Activated CD4-positive, alpha-beta T cell treated with anti-CD3 and anti-CD28 coated beads, Interleukin-10, Interleukin-2, amounts not matched to agents 100 ng/mL and 50 ng/mL, durations not matched to agents 16 hours and 8 hours (primary cell): Measurements from ENCODE around the gene EPC1.
"Not testable (repeated sequence)": the region's sequence is repeated elsewhere in the genome, so short reads cannot be mapped to it uniquely, and the experiment has no call there.

Experiments used
- DNase-seq: peaks from one replicate; pipeline ENCODE4 v3.0.0-alpha.2; 2020

EPC1 gene

DNA sequence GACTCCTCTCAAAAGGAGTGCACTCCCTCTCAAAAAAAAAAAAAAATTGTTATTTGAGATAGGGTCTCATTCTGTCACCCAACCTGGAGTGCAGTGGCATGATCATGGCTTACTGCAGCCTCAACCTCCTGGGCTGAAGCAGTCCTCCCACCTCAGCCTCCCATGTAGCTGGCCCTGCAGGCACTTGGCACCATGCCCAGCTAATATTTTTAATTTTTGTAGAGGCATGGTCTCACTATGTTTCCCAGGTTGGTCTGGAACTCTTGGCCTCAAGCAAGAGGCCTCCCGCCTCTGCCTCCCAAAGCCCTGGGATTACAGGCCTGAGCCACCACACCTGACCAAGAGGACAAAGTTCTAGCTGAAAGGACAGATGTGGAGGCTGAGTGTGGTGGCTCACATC is 120.3 kb downstream of the EPC1 start:
- DNase-seq, result no peak

GRCh38 chr10:32225976-32226375 is 121.0 kb downstream of the EPC1 start:
- no peak for DNase-seq

DNA sequence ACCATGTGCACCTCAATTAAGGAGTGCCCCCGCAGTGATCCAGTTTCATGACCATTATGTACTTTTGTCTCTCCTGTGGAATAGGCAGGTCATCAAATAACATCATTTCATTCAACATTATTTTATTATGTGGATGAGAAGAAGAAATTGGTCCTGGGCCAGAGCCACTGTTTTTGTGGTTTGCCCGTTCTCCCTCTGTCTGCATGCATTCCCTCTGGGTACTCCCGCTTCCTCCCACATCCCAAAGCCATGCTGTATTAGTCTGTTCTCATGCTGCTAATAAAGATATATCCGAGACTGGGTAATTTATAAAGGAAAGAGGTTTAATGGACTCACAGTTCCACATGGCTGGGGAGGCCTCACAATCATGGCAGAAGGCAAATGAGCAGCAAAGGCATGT is 124.6 kb downstream of the EPC1 start:
- DNase-seq, result not testable (repeated sequence)

DNA sequence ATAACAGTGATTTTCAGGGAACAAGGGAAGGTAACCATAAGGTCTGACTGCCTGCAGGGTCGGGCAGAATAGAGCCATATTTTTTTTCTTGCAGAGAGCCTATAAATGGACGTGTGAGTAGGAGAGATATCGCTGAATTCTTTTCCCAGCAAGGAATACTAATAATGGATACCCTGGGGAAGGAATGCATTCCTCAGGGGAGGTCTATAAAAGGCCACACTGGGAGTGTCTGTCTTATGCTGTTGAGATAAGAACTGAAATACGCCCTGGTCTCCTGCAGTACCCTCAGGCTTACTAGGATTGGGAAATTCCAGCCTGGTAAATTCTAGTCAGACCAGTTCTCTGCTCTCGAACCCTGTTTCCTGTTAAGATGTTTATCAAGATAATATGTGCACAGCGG is 127.8 kb downstream of the EPC1 start:
- not testable (repeated sequence) for DNase-seq

GRCh38 chr10:32218206-32219044 is 128.5 kb downstream of the EPC1 start:
- not testable (repeated sequence) for DNase-seq
